ENCODE results near the gene METTL25. TPM values are rescaled to one million over a fixed set of nuclear protein-coding genes. Genes with fewer than 3 reads are reported as not detected.
A peak's percentile ranks its signal among the peaks of the same experiment; 100 is the strongest.

The METTL25 gene
- total RNA-seq (2022) (3.4 and 4.1 TPM in 2 replicates), Bru-seq, nascent RNA (percentile 49 among the genes with signal in this experiment), BruChase-seq, experiment 1, labeled RNA remaining after a 6-hour chase (percentile 34 among the genes with signal in this experiment), BruChase-seq, experiment 2, labeled RNA remaining after a 2-hour chase (percentile 48 among the genes with signal in this experiment)
- long read RNA-seq, partial matches to known transcripts: 0 of 2 reads
- long read RNA-seq, other reads (novel, unspliced or antisense): 0 of 2 reads

GRCh38 chr12:82358200-82359114 is at the start of gene METTL25, which contains the start of gene CCDC59:
TSS of gene METTL25 (plus strand) at chr12:82358529. CDS start at chr12:82358566, 37 bp downstream.
TSS of gene CCDC59 (minus strand) at chr12:82358387. CDS start at chr12:82358376, 11 bp downstream.
- H3K27me3 Mint-ChIP-seq (ENCODE audit: insufficient read depth, unreplicated experiment): no peaks in the 10 kb centered on the region
- H3K4me1 Mint-ChIP-seq (ENCODE audit: insufficient read depth, unreplicated experiment): peaks cover 6% of the 10 kb centered on the region
- ChIA-PET POLR2A (interaction anchor here (0.6 to 1.1 kb wide), 8 partner anchors 9 to 778 kb away, joined by 3 read pairs; no protein-coding TSS in a partner anchor), CTCF (interaction anchor here (0.6 to 3.3 kb wide), 39 partner anchors 8 to 1787 kb away, joined by 3 to 23 read pairs (median 4); no protein-coding TSS in a partner anchor)
- TF ChIP-seq CTCF (IDR thresholded peaks at IDR 0.05; ENCODE audit: unreplicated experiment): peak; percentile 88
- intact Hi-C loops (cut with micrococcal nuclease): loop anchor here (1.0 to 5.0 kb wide), 2 partner anchors 561 to 714 kb away; no protein-coding TSS in a partner anchor
- peaks cover 43% of the 10 kb centered on the region for H3K36me3 Mint-ChIP-seq (ENCODE audit: insufficient read depth, unreplicated experiment)
- H3K27ac Mint-ChIP-seq (ENCODE audit: low read depth, unreplicated experiment): peak within 1 kb of the TSS; percentile 99
- no TSS peak for BruUV-seq (replicated peaks)
- H3K4me3 Mint-ChIP-seq (ENCODE audit: unreplicated experiment): peak within 1 kb of the TSS; percentile 86
- H3K9me3 Mint-ChIP-seq (ENCODE audit: unreplicated experiment): no peaks in the 10 kb centered on the region
- peak; percentile 98 for DNase-seq (ENCODE audit: unreplicated experiment)

- CTCF ChIA-PET: interaction anchor here (0.6 kb wide), 1 partner anchor 686 kb away, joined by 5 read pairs; no protein-coding TSS in a partner anchor
- intact Hi-C loops (cut with micrococcal nuclease): no loop called here
- H3K27me3 Mint-ChIP-seq (ENCODE audit: insufficient read depth, unreplicated experiment): no peaks in the 10 kb centered on the region
- no TSS peak for BruUV-seq (replicated peaks)
- no peak for TF ChIP-seq CTCF (IDR thresholded peaks at IDR 0.05; ENCODE audit: unreplicated experiment)
- H3K9me3 Mint-ChIP-seq (ENCODE audit: unreplicated experiment): peaks cover 7% of the 10 kb centered on the region
- no peaks in the 10 kb centered on the region for H3K36me3 Mint-ChIP-seq (ENCODE audit: insufficient read depth, unreplicated experiment)
- peak overlapping the region; percentile 27 for H3K27ac Mint-ChIP-seq (ENCODE audit: low read depth, unreplicated experiment)
- DNase-seq (ENCODE audit: unreplicated experiment): peak; percentile 57
- H3K4me3 Mint-ChIP-seq (ENCODE audit: unreplicated experiment): no peak overlapping the region
- peaks cover 14% of the 10 kb centered on the region for H3K4me1 Mint-ChIP-seq (ENCODE audit: insufficient read depth, unreplicated experiment)
- POLR2A ChIA-PET: no interaction called here
These were observed 43.9 kb upstream of the METTL25 start for GRCh38 chr12:82314406-82314892.

- Mint-ChIP-seq H3K27ac (ENCODE audit: low read depth, unreplicated experiment) (no peak overlapping the region), H3K9me3 (ENCODE audit: unreplicated experiment) (no peaks in the 10 kb centered on the region)
- intact Hi-C loops (cut with micrococcal nuclease): no loop called here
These were observed 39.1 kb upstream of the METTL25 start for GRCh38 chr12:82319276-82319675.

More at GRCh38 chr12:82319276-82319675, 39.1 kb upstream of the METTL25 start:
- POLR2A ChIA-PET: no interaction called here
- Mint-ChIP-seq H3K36me3 (ENCODE audit: insufficient read depth, unreplicated experiment) (no peaks in the 10 kb centered on the region), H3K4me1 (ENCODE audit: insufficient read depth, unreplicated experiment) (peaks cover 6% of the 10 kb centered on the region), H3K4me3 (ENCODE audit: unreplicated experiment) (no peak overlapping the region), H3K27me3 (ENCODE audit: insufficient read depth, unreplicated experiment) (no peaks in the 10 kb centered on the region)
- no TSS peak for BruUV-seq (replicated peaks)
- TF ChIP-seq CTCF (IDR thresholded peaks at IDR 0.05; ENCODE audit: unreplicated experiment): no peak
- DNase-seq (ENCODE audit: unreplicated experiment): no peak
- CTCF ChIA-PET: no interaction called here

All from MCF 10A (cell line).